GM12801 (cell line): ENCODE measurements around the gene ACVR1B.

ENCODE experiments used
- TF ChIP-seq, protein P1 (sequence below): IDR thresholded peaks from one replicate; pipeline ENCODE4 v1.5.1; 2011; ENCODE audit warnings: control low read depth; ENCODE audit not compliant: insufficient read length; ENCODE audit errors: extremely low read depth

Gene ACVR1B

DNA sequence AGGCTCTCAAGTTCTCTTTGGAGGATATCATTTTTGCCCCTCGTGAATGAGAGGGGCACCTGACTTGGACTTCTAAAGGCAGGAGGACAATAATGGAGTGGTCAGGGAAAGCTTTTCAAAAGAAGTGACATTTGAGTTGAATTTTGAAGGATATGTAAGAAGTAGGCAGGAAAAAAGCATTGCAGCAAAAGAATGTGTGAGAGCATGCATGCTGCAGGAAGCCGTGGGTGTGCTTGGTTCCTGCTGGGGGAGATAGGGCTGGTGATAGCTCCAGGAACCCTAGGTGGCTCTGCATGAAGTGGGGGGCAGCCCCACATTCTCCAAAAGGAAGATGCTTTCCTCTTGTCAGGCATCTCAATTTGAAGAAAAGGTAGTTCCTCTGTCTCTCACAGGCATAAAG, 23.1 kb downstream of the ACVR1B start:
- TF ChIP-seq, protein P1, sequence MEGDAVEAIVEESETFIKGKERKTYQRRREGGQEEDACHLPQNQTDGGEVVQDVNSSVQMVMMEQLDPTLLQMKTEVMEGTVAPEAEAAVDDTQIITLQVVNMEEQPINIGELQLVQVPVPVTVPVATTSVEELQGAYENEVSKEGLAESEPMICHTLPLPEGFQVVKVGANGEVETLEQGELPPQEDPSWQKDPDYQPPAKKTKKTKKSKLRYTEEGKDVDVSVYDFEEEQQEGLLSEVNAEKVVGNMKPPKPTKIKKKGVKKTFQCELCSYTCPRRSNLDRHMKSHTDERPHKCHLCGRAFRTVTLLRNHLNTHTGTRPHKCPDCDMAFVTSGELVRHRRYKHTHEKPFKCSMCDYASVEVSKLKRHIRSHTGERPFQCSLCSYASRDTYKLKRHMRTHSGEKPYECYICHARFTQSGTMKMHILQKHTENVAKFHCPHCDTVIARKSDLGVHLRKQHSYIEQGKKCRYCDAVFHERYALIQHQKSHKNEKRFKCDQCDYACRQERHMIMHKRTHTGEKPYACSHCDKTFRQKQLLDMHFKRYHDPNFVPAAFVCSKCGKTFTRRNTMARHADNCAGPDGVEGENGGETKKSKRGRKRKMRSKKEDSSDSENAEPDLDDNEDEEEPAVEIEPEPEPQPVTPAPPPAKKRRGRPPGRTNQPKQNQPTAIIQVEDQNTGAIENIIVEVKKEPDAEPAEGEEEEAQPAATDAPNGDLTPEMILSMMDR: no peak

DNA sequence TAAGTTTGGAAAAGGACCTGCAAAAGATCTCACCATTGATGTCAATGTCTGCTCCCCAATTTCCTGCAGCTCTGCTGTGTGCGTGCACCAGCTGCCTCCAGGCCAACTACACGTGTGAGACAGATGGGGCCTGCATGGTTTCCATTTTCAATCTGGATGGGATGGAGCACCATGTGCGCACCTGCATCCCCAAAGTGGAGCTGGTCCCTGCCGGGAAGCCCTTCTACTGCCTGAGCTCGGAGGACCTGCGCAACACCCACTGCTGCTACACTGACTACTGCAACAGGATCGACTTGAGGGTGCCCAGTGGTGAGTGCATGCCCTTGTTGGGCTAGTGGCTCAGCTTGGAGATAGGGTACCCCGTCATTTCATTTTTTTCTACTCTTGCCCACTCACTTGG, 23.7 kb downstream of the ACVR1B start:
- TF ChIP-seq, protein P1: no peak

DNA sequence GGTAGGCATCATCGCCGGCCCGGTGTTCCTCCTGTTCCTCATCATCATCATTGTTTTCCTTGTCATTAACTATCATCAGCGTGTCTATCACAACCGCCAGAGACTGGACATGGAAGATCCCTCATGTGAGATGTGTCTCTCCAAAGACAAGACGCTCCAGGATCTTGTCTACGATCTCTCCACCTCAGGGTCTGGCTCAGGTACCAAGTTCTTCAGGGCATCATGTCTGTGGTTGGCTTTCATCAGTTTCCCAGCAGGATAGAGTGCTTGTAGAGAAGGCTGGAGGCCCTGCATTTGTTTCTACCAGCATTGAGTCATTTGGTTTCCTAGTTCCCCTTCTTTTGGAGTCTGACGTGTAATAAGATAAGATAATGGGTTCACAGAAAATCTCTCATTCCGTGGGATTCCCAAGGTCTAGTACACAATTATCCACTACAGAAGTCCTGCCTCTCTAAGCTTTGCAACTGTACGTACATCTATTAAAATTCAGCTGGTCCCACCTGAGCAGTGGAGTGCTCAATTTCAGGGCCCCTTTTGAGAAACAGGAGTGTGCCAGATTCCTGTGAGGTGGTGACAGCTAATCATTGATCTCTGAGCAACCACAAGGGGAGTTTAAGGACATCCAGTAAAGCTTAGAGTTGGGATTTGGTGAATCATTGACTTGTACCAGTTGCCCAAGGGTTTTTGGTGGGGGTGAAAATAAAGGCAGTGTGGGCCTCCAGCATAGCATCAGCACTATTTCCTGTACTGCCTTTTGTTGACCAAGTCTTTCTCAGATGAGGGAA, 25.1 kb downstream of the ACVR1B start:
- TF ChIP-seq, protein P1: no peak

DNA sequence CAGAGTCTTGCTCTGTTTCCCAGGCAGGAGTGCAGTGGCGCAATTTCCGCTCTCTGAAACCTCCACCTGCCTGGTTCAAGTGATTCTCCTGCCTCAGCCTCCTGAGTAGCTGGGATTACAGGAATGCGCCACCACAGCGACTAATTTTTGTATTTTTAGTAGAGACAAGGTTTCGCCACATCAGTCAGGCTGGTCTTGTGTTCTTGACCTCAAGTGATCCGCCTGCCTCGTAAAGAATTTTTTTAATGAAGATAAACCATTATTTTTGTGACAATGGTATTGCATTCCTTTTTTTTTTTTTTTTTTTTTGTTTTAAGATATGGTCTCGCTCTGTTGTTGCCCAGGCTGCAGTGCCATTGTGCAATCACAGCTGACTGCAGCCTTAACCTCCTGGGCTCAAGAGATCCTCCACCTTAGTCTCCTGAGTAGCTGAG, 25.8 kb downstream of the ACVR1B start:
- TF ChIP-seq, protein P1: no peak

DNA sequence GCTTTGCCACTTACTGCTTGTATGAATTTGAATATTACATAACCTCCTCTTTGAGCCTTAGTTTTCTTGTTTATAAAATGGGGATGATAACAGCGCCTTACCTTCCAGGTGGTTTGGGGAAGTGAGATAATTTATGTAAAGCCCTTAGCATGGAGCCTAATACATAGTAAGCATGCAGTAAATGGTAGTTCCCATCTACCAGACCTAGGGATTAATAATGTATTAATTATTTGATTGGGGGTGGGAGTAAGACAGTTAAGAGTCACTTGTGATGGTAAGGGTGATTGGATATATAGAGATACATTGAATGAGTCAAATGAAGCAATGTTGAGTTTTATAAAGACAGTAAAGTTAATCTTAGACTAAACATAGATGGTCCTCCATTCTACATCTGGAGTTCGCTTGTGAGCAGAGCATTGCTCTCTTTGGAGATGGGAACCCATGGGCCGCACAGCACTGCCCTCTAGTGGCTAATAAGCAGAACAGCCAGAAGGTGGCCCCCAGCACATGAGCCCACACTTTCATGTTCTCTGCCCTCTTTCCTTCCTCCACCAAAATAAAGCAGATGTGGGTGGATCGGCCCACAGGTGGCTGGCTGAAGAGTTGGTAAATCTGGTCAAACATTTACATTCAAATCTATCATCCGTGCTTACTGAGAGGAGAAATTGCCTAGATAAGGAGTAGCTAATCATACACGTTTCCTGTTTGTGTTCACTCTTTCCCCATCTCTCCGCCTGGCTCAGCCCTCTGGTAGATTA, 28.7 kb downstream of the ACVR1B start:
- TF ChIP-seq, protein P1: no peak

DNA sequence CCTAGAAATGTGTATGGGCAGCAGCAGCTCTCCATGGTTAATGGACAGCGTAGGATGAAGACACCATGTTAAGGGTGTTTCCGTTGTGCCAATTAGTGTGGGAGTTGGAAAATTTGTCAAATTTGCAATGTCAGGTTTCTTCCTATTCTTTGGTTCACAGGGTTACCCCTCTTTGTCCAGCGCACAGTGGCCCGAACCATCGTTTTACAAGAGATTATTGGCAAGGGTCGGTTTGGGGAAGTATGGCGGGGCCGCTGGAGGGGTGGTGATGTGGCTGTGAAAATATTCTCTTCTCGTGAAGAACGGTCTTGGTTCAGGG, 29.3 kb downstream of the ACVR1B start:
- TF ChIP-seq, protein P1: no peak

DNA sequence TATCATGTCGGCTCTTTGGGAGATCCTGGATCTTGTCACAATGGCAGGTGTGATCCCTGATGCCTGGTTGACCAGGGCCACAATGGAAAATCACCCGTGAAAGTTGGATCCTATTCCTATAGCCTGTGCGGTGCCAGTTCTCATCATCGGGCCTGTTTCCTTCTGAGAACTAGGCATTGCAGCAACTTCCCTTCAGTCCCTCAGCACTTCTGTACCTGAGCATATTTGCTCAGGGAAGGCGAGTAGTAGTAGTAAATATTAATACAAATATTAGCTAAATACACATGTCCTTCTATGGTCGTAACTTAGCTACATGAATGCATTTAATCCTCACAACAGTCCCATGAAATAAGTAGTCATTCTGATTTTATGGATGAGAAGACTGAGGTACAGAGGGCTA, 33.2 kb downstream of the ACVR1B start:
- TF ChIP-seq, protein P1: no peak
